Natural killer cell (primary cell): ENCODE results near the gene WDR45B. TPM values are rescaled to one million over a fixed set of nuclear protein-coding genes. Genes with fewer than 3 reads are reported as not detected.

Experiments
- ATAC-seq, 3 donors: fragments of 150-1000 bp in 2 of 3; fragments of 200-7000 bp in 1 of 3; cut with Tn5 transposase; 1 replicate in 1 of 3; 2 replicates in 2 of 3; pipeline ENCODE4 v1.10.0; 2021; ENCODE audit warnings: mild to moderate bottlenecking in 2 of 3, moderate library complexity in 2 of 3
- DNase-seq, 2 donors: peaks; one replicate each; pipeline versions ENCODE4 v3.0.0 to v3.0.0-alpha.2; 2013 to 2021; ENCODE audit warnings: mixed read lengths in 1 of 2
- H3K27ac ChIP-seq: one replicate; pipeline ENCODE4 v1.5.1; 2013; ENCODE audit warnings: mild to moderate bottlenecking, low read length
- H3K27me3 ChIP-seq: one replicate; pipeline ENCODE4 v1.6.1; 2013; ENCODE audit warnings: low read length; ENCODE audit not compliant: control insufficient read depth, insufficient read depth
- H3K36me3 ChIP-seq: one replicate; pipeline ENCODE4 v1.6.1; 2013; ENCODE audit warnings: low read length; ENCODE audit not compliant: control insufficient read depth, insufficient read depth
- H3K4me1 ChIP-seq: one replicate; pipeline ENCODE4 v1.6.1; 2013; ENCODE audit warnings: low read length; ENCODE audit not compliant: control insufficient read depth, insufficient read depth
- H3K4me3 ChIP-seq: one replicate; pipeline ENCODE4 v1.5.1; 2013; ENCODE audit warnings: low read length
- H3K9me3 ChIP-seq: one replicate; pipeline ENCODE4 v1.6.1; 2013; ENCODE audit warnings: low read length; ENCODE audit not compliant: control insufficient read depth, insufficient read depth
- H3K27ac Mint-ChIP-seq, 2 donors: one replicate each; pipeline ENCODE4 v1.8.0; 2022; ENCODE audit warnings: mild to moderate bottlenecking in 2 of 2, mixed read lengths in 2 of 2, moderate library complexity in 1 of 2
- H3K27me3 Mint-ChIP-seq, 2 donors: one replicate each; pipeline ENCODE4 v1.8.0; 2022; ENCODE audit warnings: low read depth in 2 of 2, mixed read lengths in 2 of 2
- H3K36me3 Mint-ChIP-seq: one replicate; pipeline ENCODE4 v1.8.0; 2022; ENCODE audit warnings: mixed read lengths
- H3K4me1 Mint-ChIP-seq, 2 donors: one replicate each; pipeline ENCODE4 v1.8.0; 2022; ENCODE audit warnings: mixed read lengths in 2 of 2
- H3K4me3 Mint-ChIP-seq: one replicate; pipeline ENCODE4 v1.8.0; 2022; ENCODE audit warnings: mild to moderate bottlenecking, moderate library complexity, mixed read lengths
- H3K9me3 Mint-ChIP-seq, 2 donors: one replicate each; pipeline ENCODE4 v1.8.0; 2022; ENCODE audit warnings: mixed read lengths in 2 of 2
- WGBS: methylation state at CpG from one replicate; pipeline ENCODE4 v1.1.7; 2013; ENCODE audit warnings: missing lambda C conversion rate; ENCODE audit not compliant: insufficient coverage; 5-methylcytosine and 5-hydroxymethylcytosine counted together
- intact Hi-C: fragments of 100-400 bp; cut with micrococcal nuclease; formaldehyde crosslinking; loops from one replicate; pipeline ENCODE4 v1.14.2; 2022
- total RNA-seq, 4 donors: library from RNA; stranded (reverse); fragments of 120-200 nt in 1 of 4; gene quantifications; one replicate each; pipeline versions ENCODE4 v1.2.3 to v1.2.4, GENCODE V29; 2013 to 2022
- TF ChIP-seq, protein P1 (sequence below): fragments of 200-600 bp; IDR thresholded peaks from one replicate; pipeline ENCODE4 v1.8.0; 2022; ENCODE audit warnings: antibody characterized with exemption

WDR45B gene
- total RNA-seq, 3 donors from 2014 or later (not counting 1 experiment from before 2014, with no cell fraction given) = 81.8 to 112 (median 94.6) TPM

DNA sequence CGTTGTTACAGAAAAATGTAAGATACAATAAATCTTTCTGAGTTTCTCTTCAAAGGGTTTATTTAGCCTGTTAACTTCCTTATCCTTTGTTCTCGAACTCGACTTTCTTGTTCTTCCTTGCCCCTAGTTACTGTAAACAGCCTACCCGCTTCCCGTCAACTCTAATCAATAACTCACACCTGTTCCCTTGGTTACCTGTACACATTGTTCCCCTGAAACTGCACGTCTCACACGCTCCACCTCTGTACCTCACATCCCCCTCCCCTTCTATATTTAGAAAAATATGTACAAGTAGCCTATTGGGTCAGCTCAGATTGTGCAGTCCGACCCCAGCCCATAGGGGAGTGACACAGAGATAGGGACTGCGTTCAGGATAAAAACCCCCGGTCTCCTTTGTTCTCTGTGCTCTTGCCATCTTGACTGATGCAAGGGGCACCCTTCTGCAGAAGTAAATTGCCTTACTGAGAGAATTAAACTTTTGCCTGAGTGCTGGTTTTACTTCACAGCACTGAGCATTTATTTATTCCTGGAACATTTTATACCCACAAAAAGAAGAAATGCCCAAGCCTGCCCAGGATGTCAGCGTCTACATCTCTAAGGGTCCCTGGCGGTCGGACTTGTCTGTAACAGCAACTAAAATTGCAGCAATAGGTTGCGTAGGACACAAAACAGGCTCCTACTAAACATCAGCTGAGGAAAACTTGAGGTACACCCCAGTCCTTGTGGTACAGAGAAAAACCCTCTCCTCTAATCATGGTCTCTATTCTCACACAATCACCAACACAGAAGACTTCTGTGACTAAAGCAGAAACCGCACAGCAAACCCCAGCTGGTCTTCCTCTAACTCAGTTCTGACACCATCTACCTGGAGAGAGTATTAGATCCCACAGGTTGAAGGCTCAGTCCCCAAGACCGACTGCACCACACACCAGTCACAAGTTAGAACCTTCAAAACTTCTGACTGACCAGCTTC, 11.3 kb downstream of the WDR45B start:
- no peaks in the 10 kb centered on the region for H3K27me3 ChIP-seq
- DNase-seq = no peak
- H3K4me1 Mint-ChIP-seq = peaks cover 36 to 47% of the 10 kb centered on the region in 2 donors
- H3K4me3 ChIP-seq = no peak overlapping the region
- H3K36me3 Mint-ChIP-seq = no peaks in the 10 kb centered on the region
- peak overlapping the region; percentile 7 to 53 for H3K27ac Mint-ChIP-seq
- H3K27me3 Mint-ChIP-seq = no peaks in the 10 kb centered on the region
- H3K36me3 ChIP-seq = peaks cover 9% of the 10 kb centered on the region
- no peaks in the 10 kb centered on the region for H3K9me3 ChIP-seq
- H3K4me3 Mint-ChIP-seq = no peak overlapping the region
- ATAC-seq = no peak
- TF ChIP-seq, protein P1, sequence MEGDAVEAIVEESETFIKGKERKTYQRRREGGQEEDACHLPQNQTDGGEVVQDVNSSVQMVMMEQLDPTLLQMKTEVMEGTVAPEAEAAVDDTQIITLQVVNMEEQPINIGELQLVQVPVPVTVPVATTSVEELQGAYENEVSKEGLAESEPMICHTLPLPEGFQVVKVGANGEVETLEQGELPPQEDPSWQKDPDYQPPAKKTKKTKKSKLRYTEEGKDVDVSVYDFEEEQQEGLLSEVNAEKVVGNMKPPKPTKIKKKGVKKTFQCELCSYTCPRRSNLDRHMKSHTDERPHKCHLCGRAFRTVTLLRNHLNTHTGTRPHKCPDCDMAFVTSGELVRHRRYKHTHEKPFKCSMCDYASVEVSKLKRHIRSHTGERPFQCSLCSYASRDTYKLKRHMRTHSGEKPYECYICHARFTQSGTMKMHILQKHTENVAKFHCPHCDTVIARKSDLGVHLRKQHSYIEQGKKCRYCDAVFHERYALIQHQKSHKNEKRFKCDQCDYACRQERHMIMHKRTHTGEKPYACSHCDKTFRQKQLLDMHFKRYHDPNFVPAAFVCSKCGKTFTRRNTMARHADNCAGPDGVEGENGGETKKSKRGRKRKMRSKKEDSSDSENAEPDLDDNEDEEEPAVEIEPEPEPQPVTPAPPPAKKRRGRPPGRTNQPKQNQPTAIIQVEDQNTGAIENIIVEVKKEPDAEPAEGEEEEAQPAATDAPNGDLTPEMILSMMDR = no peak
- intact Hi-C loops = no loop called here
- H3K27ac ChIP-seq = no peak overlapping the region
- no peaks in the 10 kb centered on the region for H3K4me1 ChIP-seq
- WGBS = 93% methylated on average over 16 of the region's 16 CpGs
- H3K9me3 Mint-ChIP-seq = no peaks in the 10 kb centered on the region

DNA sequence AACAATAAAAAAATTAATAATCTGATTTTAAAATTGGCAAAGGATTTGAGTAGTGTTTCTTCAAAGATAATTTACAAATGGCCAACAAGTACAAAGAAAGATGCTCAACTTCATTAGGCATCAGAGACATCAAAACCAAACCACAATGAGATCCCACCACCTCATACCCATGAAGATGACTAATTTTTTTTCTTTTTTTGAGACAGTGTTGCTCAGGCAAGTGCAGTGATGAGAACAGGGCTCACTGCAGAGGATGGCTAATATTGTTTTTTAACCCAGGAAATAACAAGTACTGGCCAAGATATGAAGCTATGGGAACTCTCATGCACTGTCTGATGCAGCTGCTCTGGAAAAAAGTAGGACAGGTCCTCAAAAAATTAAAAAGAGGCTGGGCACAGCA, 14.9 kb downstream of the WDR45B start:
- TF ChIP-seq, protein P1 = no peak
- Histone ChIP-seq H3K4me3 (no peak overlapping the region), H3K4me1 (no peaks in the 10 kb centered on the region), H3K27me3 (no peaks in the 10 kb centered on the region), H3K27ac (no peak overlapping the region), H3K9me3 (no peaks in the 10 kb centered on the region), H3K36me3 (peaks cover 11% of the 10 kb centered on the region)
- Mint-ChIP-seq H3K27ac (no peak overlapping the region), H3K27me3 (no peaks in the 10 kb centered on the region), H3K4me3 (no peak overlapping the region), H3K9me3 (no peaks in the 10 kb centered on the region), H3K36me3 (no peaks in the 10 kb centered on the region), H3K4me1 (peaks cover 34 to 35% of the 10 kb centered on the region in 2 donors)
- ATAC-seq = no peak
- intact Hi-C loops = no loop called here
- no peak for DNase-seq

DNA sequence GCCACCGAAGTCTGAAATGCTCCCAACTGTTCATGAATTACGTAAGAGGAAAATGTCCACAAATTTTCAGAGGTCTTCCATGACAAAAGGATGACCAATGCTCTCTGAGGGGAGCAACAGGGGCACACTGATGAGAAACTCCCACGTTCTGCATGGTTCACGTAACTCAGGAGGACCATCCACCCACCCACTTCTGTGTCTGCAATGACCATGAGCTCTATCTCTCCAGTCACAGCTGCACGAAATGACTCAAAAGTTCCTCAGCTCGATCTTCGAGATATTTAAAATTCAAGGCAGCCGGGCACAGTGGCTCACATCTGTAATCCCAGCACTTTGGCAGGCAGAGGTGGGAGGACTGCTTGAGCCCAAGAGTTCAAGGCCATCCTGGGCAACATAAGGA, 15.8 kb downstream of the WDR45B start:
- H3K4me3 Mint-ChIP-seq = no peak overlapping the region
- intact Hi-C loops = no loop called here
- H3K9me3 ChIP-seq = no peaks in the 10 kb centered on the region
- H3K27me3 Mint-ChIP-seq = no peaks in the 10 kb centered on the region
- DNase-seq (no peak), ATAC-seq (no peak)
- WGBS = 90% methylated on average over 8 of the region's 8 CpGs
- H3K27ac ChIP-seq = no peak overlapping the region
- TF ChIP-seq, protein P1 = no peak
- no peak overlapping the region for H3K4me3 ChIP-seq
- no peaks in the 10 kb centered on the region for H3K9me3 Mint-ChIP-seq
- H3K4me1 ChIP-seq = no peaks in the 10 kb centered on the region
- no peaks in the 10 kb centered on the region for H3K27me3 ChIP-seq
- peaks cover 32 to 35% of the 10 kb centered on the region in 2 donors for H3K4me1 Mint-ChIP-seq
- H3K36me3 Mint-ChIP-seq = no peaks in the 10 kb centered on the region
- peaks cover 14% of the 10 kb centered on the region for H3K36me3 ChIP-seq
- no peak overlapping the region for H3K27ac Mint-ChIP-seq
